Right atrium auricular region (tissue), 2 donors: ENCODE measurements around the gene ARIH2. TPM values are rescaled to one million over a fixed set of nuclear protein-coding genes. Genes with fewer than 3 reads are reported as not detected.

Source experiments
- DNase-seq: peaks from one replicate; pipeline ENCODE4 v3.0.0-alpha.2; 2019; ENCODE audit warnings: low spot score
- H3K27ac ChIP-seq, 2 donors: fragments of 200-600 bp; sonication (generic); 1 replicate in 1 of 2; 2 replicates in 1 of 2; pipeline ENCODE4 v1.5.1; 2016 to 2019
- H3K27me3 ChIP-seq, 2 donors: fragments of 200-600 bp; sonication (generic); one replicate each; pipeline versions ENCODE4 v1.5.1 to v1.6.0; 2017 to 2019
- H3K36me3 ChIP-seq: fragments of 200-600 bp; sonication (generic); one replicate; pipeline ENCODE4 v1.5.1; 2016
- H3K4me1 ChIP-seq, 2 donors: fragments of 200-600 bp; sonication (generic); one replicate each; pipeline versions ENCODE4 v1.5.1 to v1.6.0; 2017 to 2019
- H3K4me3 ChIP-seq, 2 donors: fragments of 200-600 bp; sonication (generic); 1 replicate in 1 of 2; 2 replicates in 1 of 2; pipeline ENCODE4 v1.5.1; 2017 to 2019; ENCODE audit warnings: mild to moderate bottlenecking in 1 of 2, moderate library complexity in 1 of 2
- H3K9me3 ChIP-seq, 2 donors: fragments of 200-600 bp; sonication (generic); one replicate each; pipeline ENCODE4 v1.5.1; 2019
- CTCF ChIP-seq, 2 donors: fragments of 200-600 bp; sonication (generic); IDR thresholded peaks; one replicate each; pipeline ENCODE4 v1.5.1; 2019; ENCODE audit warnings: antibody characterized with exemption in 2 of 2
- total RNA-seq, 2 donors: library from RNA; depleted of rRNA; stranded (reverse); fragments of >200 nt; gene quantifications; one replicate each; pipeline ENCODE4 v1.1.0, GENCODE V29; 2016

Gene ARIH2
- total RNA-seq, 2 donors from 2014 or later: 135 to 140 TPM

GRCh38 chr3:48985831-48986376 is 67.3 kb downstream of the ARIH2 start:
- DNase-seq: no peak
- Histone ChIP-seq H3K27me3 (no peaks in the 10 kb centered on the region), H3K9me3 (no peaks in the 10 kb centered on the region), H3K27ac (no peak overlapping the region), H3K36me3 (peaks cover 49% of the 10 kb centered on the region), H3K4me1 (peaks cover 0 to 11% of the 10 kb centered on the region in 2 donors), H3K4me3 (no peak overlapping the region)
- TF ChIP-seq CTCF (IDR thresholded peaks at IDR 0.05): no peak

GRCh38 chr3:48989126-48989795 is 70.6 kb downstream of the ARIH2 start:
- Histone ChIP-seq H3K36me3 (peaks cover 20% of the 10 kb centered on the region), H3K27me3 (no peaks in the 10 kb centered on the region), H3K4me3 (peak overlapping the region; percentile 64 to 90), H3K4me1 (peaks cover 0 to 25% of the 10 kb centered on the region in 2 donors), H3K27ac (peak overlapping the region; percentile 84 to 93), H3K9me3 (no peaks in the 10 kb centered on the region)
- no peak for DNase-seq
- TF ChIP-seq CTCF (IDR thresholded peaks at IDR 0.05): no peak

- DNase-seq: peak; percentile 97
- Histone ChIP-seq H3K4me1 (peaks cover 0 to 25% of the 10 kb centered on the region in 2 donors), H3K36me3 (peaks cover 17% of the 10 kb centered on the region), H3K4me3 (peak within 1 kb of the TSS; percentile 64 to 90), H3K27me3 (no peaks in the 10 kb centered on the region), H3K27ac (peak within 1 kb of the TSS; percentile 84 to 93), H3K9me3 (no peaks in the 10 kb centered on the region)
- peak in 1 of 2 donors; percentile 59 for TF ChIP-seq CTCF (IDR thresholded peaks at IDR 0.05)
These were observed 71.4 kb downstream of the ARIH2 start, which contains the start of gene P4HTM for GRCh38 chr3:48989796-48990635. Gene P4HTM, plus strand, starts transcription at chr3:48990241. Its CDS starts 16 bp downstream, at chr3:48990257.

- peak in 1 of 2 donors; percentile 9 for TF ChIP-seq CTCF (IDR thresholded peaks at IDR 0.05)
- no peaks in the 10 kb centered on the region for H3K27me3 ChIP-seq
- H3K4me3 ChIP-seq: peak overlapping the region; percentile 64 to 90
- peak overlapping the region; percentile 84 to 93 for H3K27ac ChIP-seq
- no peaks in the 10 kb centered on the region for H3K9me3 ChIP-seq
- peaks cover 0 to 25% of the 10 kb centered on the region in 2 donors for H3K4me1 ChIP-seq
- peaks cover 14% of the 10 kb centered on the region for H3K36me3 ChIP-seq
- no peak for DNase-seq
These were observed 72.2 kb downstream of the ARIH2 start for GRCh38 chr3:48990636-48991469.

- H3K36me3 ChIP-seq: peaks cover 15% of the 10 kb centered on the region
- TF ChIP-seq CTCF (IDR thresholded peaks at IDR 0.05): no peak
- H3K9me3 ChIP-seq: no peaks in the 10 kb centered on the region
- no peak overlapping the region for H3K4me3 ChIP-seq
- DNase-seq: no peak
- no peak overlapping the region for H3K27ac ChIP-seq
- peaks cover 0 to 25% of the 10 kb centered on the region in 2 donors for H3K4me1 ChIP-seq
- H3K27me3 ChIP-seq: no peaks in the 10 kb centered on the region
These were observed 73.4 kb downstream of the ARIH2 start for GRCh38 chr3:48991851-48992545.
